OCI-LY7 (cell line): ENCODE results near the gene ACTN1. TPM values are rescaled to one million over a fixed set of nuclear protein-coding genes. Genes with fewer than 3 reads are reported as not detected.

ENCODE experiments used
- BruUV-seq: library from RNA; stranded (reverse); fragments of 400-500 nt; replicated peaks from 2 replicates; lab custom pipeline; 2021; lab: Mats Ljungman, UMichigan
- CTCF ChIA-PET: fragments of 300-600 bp; sonication (Branson Sonifier 250); formaldehyde crosslinking; loops from one replicate; lab custom pipeline; 2022; ENCODE audit warnings: antibody characterized with exemption; ENCODE audit not compliant: unreplicated experiment; lab: Charles Lee
- POLR2A ChIA-PET: fragments of 300-600 bp; sonication (Branson Sonifier 250); formaldehyde crosslinking; loops from one replicate; lab custom pipeline; 2022; ENCODE audit warnings: antibody characterized with exemption; lab: Charles Lee
- DNase-seq: peaks from one replicate; pipeline ENCODE4 v3.0.0-alpha.2; 2015; ENCODE audit warnings: low spot score
- H2AFZ ChIP-seq: fragments of 200-600 bp; sonication (generic), shearing (Covaris generic); 2 replicates; pipeline ENCODE4 v1.6.1; 2014; ENCODE audit warnings: mild to moderate bottlenecking, antibody characterized with exemption, low read length, moderate library complexity
- H3K27ac ChIP-seq: fragments of 200-600 bp; sonication (generic); 2 replicates; pipeline ENCODE4 v1.5.1; 2014; ENCODE audit warnings: mixed run types, low read depth, mild to moderate bottlenecking, moderate library complexity, low read length, inconsistent platforms; ENCODE audit not compliant: poor library complexity, severe bottlenecking
- H3K36me3 ChIP-seq: fragments of 200-600 bp; sonication (generic); 2 replicates; pipeline ENCODE4 v1.6.1; 2014; ENCODE audit warnings: mild to moderate bottlenecking, antibody characterized with exemption, low read length, moderate library complexity, mixed read lengths; ENCODE audit not compliant: insufficient read depth
- H3K4me1 ChIP-seq: fragments of 200-600 bp; sonication (generic); 2 replicates; pipeline ENCODE4 v1.5.1; 2014; ENCODE audit warnings: mild to moderate bottlenecking, low read length; ENCODE audit not compliant: insufficient read depth, poor library complexity, severe bottlenecking
- H3K4me2 ChIP-seq: fragments of 200-600 bp; sonication (generic); 2 replicates; pipeline ENCODE4 v1.6.1; 2014; ENCODE audit warnings: mild to moderate bottlenecking, low read length
- H3K4me3 ChIP-seq: fragments of 200-600 bp; sonication (generic); 2 replicates; pipeline ENCODE4 v1.5.1; 2014; ENCODE audit warnings: mild to moderate bottlenecking, low read depth, low read length; ENCODE audit not compliant: poor library complexity, severe bottlenecking
- H3K79me2 ChIP-seq: fragments of 200-600 bp; sonication (generic); 2 replicates; pipeline ENCODE4 v1.6.1; 2016; ENCODE audit warnings: low read depth, mild to moderate bottlenecking, low read length, moderate library complexity, mixed read lengths; ENCODE audit not compliant: insufficient read depth
- H3K9me2 ChIP-seq: fragments of 200-600 bp; sonication (generic); 2 replicates; pipeline ENCODE4 v1.6.1; 2016; ENCODE audit warnings: mild to moderate bottlenecking, low read length, mixed read lengths; ENCODE audit not compliant: insufficient read depth
- H3K9me3 ChIP-seq: fragments of 200-600 bp; sonication (generic); 2 replicates; pipeline ENCODE4 v1.6.1; 2014; ENCODE audit warnings: mild to moderate bottlenecking, mixed run types, low read length, mixed read lengths
- H4K20me1 ChIP-seq: fragments of 200-600 bp; sonication (generic); 2 replicates; pipeline ENCODE4 v1.6.1; 2014; ENCODE audit warnings: mild to moderate bottlenecking, antibody characterized with exemption, low read length, moderate library complexity, mixed read lengths; ENCODE audit not compliant: insufficient read depth
- CTCF ChIP-seq: fragments of 200-600 bp; sonication (generic); conservative IDR thresholded peaks from 2 replicates; pipeline ENCODE4 v1.5.1; 2014; ENCODE audit warnings: mild to moderate bottlenecking, antibody characterized with exemption, low read length, moderate library complexity, mixed read lengths
- EZH2phosphoT487 ChIP-seq: fragments of 200-600 bp; sonication (generic); IDR thresholded peaks from 2 replicates; pipeline ENCODE4 v1.6.1; 2018; ENCODE audit warnings: low read depth, borderline replicate concordance, mild to moderate bottlenecking, mixed run types, antibody characterized with exemption, low read length, moderate library complexity, mixed read lengths
- intact Hi-C: fragments of 100-400 bp; cut with micrococcal nuclease; formaldehyde crosslinking; loops from one replicate; pipeline ENCODE4 v1.10.0; 2022; ENCODE audit not compliant: unreplicated experiment
- total RNA-seq, 2 experiments: library from RNA; depleted of rRNA in 1 of 2; stranded (reverse); fragments of >200 nt in 1 of 2; shearing (Covaris generic) in 1 of 2; gene quantifications; 2 replicates each; pipeline ENCODE4 v1.2.3, GENCODE V29; 2014 to 2022

Gene ACTN1
- total RNA-seq, 2 experiments from 2014 or later = 0.51 to 1.8 TPM

GRCh38 chr14:68911594-68912227 is 67.4 kb downstream of the ACTN1 start:
- peak; percentile 100 for TF ChIP-seq CTCF
- no peak for TF ChIP-seq EZH2phosphoT487
- H3K36me3 ChIP-seq = no peaks in the 10 kb centered on the region
- intact Hi-C loops = loop anchor here (1.0 to 10.0 kb wide), 4 partner anchors 49 to 196 kb away; no protein-coding TSS in a partner anchor
- ChIA-PET POLR2A (no interaction called here), CTCF (interaction anchor here (0.6 to 0.7 kb wide), 3 partner anchors 10 to 154 kb away, joined by 3 read pairs; no protein-coding TSS in a partner anchor)
- no peak overlapping the region for H3K4me2 ChIP-seq
- no peaks in the 10 kb centered on the region for H3K9me3 ChIP-seq
- H4K20me1 ChIP-seq = no peaks in the 10 kb centered on the region
- H3K79me2 ChIP-seq = no peaks in the 10 kb centered on the region
- DNase-seq = peak; percentile 82
- H3K4me1 ChIP-seq = no peaks in the 10 kb centered on the region
- H3K9me2 ChIP-seq = no peaks in the 10 kb centered on the region
- H2AFZ ChIP-seq = peak overlapping the region; percentile 51; the same call in 1 of the 2 replicates
- no peak overlapping the region for H3K27ac ChIP-seq
- BruUV-seq = no TSS peak
- no peak overlapping the region for H3K4me3 ChIP-seq

- Histone ChIP-seq H3K27ac (no peak overlapping the region), H3K9me3 (no peaks in the 10 kb centered on the region), H3K4me2 (peak overlapping the region; percentile 20), H3K36me3 (no peaks in the 10 kb centered on the region), H3K79me2 (no peaks in the 10 kb centered on the region), H4K20me1 (no peaks in the 10 kb centered on the region), H3K9me2 (no peaks in the 10 kb centered on the region), H2AFZ (peak overlapping the region; percentile 51; the same call in 1 of the 2 replicates), H3K4me3 (no peak overlapping the region), H3K4me1 (no peaks in the 10 kb centered on the region)
- POLR2A ChIA-PET = no interaction called here
- TF ChIP-seq EZH2phosphoT487 = no peak
- no peak for TF ChIP-seq CTCF
- CTCF ChIA-PET = no interaction called here
- peak; percentile 10 for DNase-seq
- intact Hi-C loops = loop anchor here (2.0 to 10.0 kb wide), 3 partner anchors 48 to 182 kb away; no protein-coding TSS in a partner anchor
- no TSS peak for BruUV-seq
Observed at GRCh38 chr14:68910540-68910939, 68.6 kb downstream of the ACTN1 start.

- H2AFZ ChIP-seq = no peak overlapping the region
- TF ChIP-seq EZH2phosphoT487 (no peak), CTCF (no peak)
- DNase-seq = no peak
Observed at GRCh38 chr14:68908803-68909202, 70.3 kb downstream of the ACTN1 start.

More at GRCh38 chr14:68908803-68909202, 70.3 kb downstream of the ACTN1 start:
- no peaks in the 10 kb centered on the region for H3K4me1 ChIP-seq
- no peak overlapping the region for H3K4me3 ChIP-seq
- ChIA-PET CTCF (no interaction called here), POLR2A (no interaction called here)
- intact Hi-C loops = no loop called here
- H3K36me3 ChIP-seq = no peaks in the 10 kb centered on the region
- H3K27ac ChIP-seq = no peak overlapping the region
- no peaks in the 10 kb centered on the region for H3K9me3 ChIP-seq
- H3K9me2 ChIP-seq = no peaks in the 10 kb centered on the region
- BruUV-seq = no TSS peak
- H3K79me2 ChIP-seq = no peaks in the 10 kb centered on the region
- no peaks in the 10 kb centered on the region for H4K20me1 ChIP-seq
- no peak overlapping the region for H3K4me2 ChIP-seq
